Stimulated activated CD4-positive, alpha-beta T cell treated with anti-CD3 and anti-CD28 coated beads, Interleukin-1b, Interleukin-23, amount 100 ng/mL, for 48 hours (primary cell): ENCODE results near the gene TMC1.
"Not testable (repeated sequence)": the region's sequence is repeated elsewhere in the genome, so short reads cannot be mapped to it uniquely, and the experiment has no call there.

ENCODE experiments used
- DNase-seq: peaks from one replicate; pipeline ENCODE4 v3.0.0-alpha.2; 2020

TMC1 gene

DNA sequence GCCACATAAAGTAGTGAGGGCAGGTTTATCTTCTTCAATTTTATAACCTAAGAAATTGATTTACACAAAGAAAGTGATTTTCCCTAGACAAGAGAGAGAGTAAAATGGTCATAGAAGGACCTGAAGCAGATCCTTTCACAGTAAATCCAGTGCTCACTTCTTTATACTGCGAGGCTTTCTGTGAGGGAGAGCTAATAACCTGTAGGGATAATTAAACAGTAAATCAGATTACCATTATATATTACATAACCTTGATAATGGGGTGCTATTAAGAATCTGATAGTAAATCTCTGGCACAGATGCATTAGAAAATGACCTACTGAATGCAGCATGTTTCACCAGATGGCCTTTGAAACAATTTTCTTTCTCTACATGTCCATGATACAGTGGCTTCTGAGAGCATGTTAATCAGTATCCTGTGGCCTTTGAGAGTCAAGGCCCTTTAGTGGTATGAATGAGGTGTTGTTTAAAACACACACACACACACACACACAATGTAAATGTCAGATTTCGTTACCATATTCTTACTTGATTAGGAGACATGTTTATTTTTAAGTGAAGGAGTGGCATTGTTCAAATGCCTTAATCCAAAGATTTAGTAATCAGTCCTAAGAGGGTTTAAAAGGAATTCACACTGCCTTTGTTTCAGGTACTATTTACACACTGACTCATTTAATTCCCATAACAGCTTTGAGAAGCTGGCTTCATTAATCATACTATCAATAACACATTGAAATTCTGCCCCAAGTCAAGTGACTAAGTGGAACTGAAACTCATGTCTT, 306.7 kb downstream of the TMC1 start:
- DNase-seq: no peak

DNA sequence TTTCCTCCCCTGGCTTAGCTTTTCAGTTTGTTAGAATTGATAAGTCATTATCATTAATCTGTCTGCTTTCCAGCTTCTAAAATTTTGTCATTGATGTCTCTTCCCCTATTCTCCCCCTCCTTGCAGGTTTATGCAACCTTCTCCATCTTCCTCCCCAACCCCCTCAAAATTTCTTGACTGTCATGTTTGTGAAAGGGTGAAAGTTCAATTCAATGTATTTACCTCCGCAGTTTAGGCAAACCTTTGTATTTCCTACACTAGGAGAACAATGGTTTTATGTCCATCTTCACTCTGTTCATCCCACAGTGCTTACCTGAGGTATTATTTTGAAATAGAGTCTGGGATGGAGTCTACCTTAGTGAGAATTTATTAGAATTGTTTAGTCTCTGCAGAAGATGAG, 313.6 kb downstream of the TMC1 start:
- DNase-seq: no peak

DNA sequence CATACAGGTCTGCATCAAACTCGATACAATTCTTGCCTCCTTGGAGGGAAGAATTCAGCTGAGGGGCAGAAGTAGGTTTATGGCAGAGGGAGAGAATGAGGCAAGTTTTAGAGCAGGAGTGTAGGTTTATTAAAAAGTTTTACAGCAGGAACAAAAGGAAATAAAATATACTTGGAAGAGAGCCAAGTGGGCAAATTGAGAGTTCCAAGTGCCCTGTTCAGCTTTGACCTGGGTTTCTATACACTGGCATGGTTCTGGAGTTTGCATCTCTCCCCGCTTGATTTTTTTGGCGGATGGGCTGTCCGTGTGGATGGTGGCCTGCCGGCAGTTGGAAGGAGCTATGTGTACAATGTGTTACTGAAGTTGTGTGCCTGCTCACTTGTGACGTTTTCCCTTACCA, 315.4 kb downstream of the TMC1 start:
- no peak for DNase-seq

DNA sequence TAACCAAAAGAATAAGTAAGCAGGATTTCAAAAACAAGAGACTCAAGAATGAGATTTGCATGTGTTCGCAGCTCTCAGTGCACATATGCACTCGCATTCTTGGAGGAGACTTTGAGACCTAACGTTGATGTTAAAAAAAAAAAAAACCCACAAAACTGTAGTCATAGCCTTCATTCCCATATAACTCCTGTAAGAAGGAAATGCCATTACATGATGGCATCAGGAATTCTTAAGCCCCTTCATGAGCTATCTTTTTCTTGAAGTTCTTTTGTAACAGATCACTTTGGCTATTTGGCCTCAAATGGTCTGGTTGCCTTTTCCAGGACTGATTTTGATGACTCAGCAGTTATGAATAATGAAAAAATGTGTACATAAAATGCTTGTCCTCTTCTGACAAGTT, 317.7 kb downstream of the TMC1 start:
- no peak for DNase-seq

DNA sequence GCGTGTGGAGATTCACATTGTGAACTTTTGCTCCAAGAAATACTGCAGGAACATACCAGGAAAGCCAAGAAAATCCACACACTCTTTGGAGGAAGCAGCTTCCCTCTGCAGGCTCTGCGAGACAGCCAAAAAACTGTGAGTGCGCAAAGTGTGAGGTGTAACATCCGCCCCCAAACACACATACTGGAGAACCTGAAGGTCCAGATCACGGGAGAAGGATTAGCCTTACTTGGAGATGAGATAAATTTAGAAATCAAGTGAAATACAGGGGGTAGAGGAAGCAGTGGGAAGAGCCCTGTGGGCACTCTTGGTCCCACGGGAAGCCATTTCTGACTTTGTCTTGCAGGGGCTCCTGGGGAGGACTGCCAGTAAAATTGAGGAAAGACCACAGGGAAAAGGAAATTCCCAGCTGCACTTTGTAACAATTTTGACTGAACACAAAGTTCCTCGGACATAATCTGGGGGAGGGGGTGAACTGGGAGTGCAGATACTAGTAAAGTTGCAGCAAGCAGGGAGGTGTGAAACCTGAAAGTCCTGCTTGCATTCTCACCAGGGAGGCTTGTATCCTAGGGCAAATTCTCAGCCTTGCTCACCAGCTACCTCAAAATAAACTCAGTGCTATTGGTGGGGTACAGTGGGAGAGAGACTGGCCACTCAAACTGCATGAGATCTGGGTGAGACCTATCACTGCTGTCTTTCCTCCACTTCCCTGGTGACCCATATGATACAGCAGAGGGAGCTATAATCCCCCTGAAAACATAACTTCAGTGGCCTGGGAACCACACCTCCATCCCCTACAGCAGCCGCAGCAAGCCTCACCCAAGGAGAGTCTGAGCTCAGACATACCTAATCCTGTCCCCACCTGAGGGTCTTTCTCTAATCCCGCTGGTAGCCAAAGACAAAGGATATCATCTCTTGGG, 322.4 kb downstream of the TMC1 start:
- DNase-seq: no peak

DNA sequence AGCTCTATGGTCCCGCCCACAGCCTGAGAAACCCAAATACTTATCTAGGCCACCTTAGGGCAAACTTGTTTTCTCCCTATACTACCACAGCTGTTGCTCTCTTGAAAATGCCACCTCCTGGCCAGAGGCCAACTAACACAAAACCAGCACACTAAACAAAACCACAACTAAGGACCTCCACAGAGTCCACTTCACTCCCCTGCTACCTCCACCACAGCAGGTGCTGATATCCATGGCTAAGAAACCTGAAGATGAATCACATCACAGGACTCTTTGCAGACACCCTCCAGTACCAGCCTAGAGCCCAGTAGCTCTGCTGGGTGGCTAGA, 323.0 kb downstream of the TMC1 start:
- DNase-seq: no peak

DNA sequence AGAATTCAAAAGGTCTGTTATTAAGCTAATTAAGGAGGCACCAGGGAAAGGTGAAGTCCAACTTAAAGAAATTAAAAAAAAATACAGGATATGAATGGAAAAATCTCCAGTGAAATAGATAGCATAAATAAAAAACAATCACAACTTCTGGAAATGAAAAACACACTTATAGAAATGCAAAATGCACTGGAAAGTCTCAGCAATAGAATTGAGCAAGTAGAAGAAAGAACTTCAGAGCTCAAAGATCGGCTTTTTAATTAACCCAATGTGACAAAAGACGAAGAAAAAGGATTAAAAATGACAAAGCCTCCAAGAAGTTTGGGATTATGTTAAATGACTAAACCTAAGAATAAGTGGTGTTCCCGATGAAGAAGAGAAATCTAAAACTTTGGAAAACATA, 323.6 kb downstream of the TMC1 start:
- DNase-seq: not testable (repeated sequence)

DNA sequence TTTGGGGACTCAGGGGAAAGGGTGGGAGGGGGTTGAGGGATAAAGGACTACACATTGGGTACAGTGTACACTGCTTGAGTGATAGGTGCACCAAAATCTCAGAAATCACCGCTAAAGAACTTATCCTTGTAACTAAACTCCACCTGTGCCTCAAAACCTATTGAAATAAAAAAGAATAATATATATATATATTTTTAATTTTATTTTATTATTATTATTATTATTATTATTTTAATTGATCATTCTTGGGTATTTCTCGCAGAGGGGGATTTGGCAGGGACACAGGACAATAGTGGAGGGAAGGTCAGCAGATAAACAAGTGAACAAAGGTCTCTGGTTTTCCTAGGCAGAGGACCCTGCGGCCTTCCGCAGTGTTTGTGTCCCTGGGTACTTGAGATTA, 328.8 kb downstream of the TMC1 start:
- DNase-seq: not testable (repeated sequence)

DNA sequence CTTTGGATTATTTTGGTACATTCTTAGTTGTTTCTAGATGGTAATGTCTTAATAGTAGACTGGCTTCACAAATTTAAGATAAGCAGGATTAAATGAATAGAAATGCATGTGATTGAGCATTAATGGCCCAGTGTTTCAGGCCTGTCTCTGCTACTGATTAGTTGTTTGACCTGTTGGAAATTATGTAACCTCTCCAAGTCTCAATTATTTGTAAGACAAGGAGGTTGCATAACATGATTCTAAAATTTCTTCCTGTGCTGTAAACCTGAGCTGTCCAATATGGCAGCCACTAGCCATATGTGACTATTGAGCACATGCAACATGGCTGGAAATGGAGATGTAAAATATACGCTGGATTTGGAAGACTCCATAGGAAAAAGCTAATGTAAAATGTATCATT, 333.9 kb downstream of the TMC1 start:
- DNase-seq: no peak

DNA sequence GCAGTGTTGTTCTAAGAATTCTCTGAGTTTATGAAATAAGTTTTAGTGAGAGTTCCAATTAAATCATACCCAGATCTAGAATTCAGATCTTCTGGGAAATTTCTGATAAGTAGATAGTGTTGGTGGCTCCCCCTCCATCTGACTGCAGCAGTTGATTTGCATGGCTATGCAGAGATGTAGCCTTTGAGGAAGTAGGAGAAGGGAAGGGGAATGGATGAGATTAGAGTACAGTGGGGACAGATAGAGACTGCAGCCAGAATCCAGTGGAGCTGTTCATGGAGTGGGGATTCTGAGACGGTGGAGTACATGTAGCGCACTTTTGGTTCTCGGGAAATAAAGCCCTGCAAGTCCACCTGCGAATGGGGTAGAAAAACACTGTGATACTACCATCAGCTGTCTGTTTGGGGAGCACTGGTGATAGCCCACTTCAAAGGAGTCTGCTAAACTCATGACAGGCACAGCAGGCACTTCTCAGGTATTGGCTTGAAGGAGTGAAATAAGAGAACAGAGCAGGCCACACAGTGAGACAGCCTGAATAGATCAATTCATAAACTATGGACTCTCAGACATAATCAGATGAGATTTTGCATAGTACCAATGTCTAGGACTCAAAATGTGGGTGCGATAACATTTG, 334.6 kb downstream of the TMC1 start:
- DNase-seq: no peak

DNA sequence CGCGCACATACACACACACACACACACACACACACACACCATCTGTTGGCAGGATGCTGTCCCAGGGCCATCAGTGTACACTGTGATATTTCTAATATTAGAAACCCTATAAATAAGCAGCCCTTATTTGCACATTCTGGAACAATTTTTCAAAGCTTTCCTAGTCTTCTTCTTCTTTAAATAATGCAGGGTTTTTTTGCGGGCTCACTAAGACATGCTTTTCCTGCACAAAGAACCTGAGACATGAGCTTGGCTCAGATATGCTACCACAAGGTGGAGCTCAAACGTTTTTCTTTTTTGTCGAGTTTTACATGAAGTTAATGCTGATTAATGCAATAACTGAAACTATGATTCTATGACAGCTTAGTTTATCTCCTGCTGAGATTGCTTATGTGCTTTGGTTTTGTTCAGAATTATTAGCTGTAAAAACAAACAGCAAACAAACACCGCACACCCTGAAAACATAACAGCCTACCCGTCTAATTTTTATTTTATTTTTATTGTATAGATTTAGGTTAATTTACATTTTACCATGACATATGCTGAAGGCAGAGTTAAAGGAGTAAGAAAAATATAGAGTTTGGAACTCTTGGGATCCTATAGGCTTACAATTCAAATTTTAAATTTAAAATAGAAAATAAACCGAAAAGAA, 335.7 kb downstream of the TMC1 start:
- DNase-seq: no peak

DNA sequence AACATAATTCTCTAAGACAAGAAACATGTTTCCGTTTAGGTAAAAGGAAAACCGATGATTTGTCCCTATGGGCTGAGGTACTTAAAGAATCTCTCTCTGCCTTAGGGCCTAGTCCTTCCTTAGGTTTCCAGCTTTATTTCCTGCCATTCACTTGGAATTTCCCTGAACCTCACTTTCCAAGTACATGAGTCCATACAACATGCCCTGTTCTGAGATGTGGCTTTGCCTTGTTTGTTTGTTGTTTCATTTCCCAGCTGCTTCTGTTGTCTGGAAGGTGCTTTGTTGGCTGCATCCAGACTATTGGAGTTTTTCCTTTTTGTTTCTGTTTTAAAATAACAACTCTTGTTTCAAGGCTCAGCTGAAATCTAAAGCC, 336.2 kb downstream of the TMC1 start:
- no peak for DNase-seq

DNA sequence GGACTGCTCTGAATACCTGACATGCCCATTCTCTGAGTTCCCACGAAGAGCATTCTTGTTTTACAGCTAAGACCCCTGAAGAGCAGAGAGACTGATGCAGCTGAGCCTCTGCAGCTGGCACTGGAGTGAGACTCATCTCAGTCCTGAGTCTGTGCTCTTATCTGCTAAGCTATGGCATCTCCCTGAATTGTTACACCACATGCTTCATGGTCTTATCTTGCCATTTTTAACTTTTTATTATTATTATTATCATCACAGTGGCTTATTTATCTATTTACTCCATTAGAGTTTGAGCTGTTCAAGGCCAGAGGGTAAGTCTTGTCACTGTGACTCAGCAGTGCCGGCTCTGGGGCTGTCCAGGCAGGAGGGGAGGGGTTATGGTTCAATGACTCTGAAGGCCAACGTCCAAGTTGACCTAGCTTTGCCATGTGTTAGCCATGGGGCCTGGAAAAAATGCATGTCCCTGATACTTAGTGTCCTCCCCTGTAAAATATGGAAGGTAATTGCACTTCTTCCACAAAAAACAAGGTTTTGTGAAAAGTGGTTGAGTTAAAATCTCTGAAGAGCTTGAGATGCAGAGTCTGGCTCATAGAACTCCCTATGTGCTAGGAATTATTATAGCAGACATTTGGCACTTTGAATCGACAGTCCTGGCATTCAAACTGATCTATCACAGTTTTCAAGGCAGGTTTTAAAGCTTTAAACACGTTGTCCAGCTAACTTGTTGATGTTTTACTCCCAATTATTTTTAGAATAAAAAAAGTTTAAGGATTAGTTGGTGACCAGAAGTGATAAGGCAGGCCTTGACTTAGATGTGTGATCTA, 336.9 kb downstream of the TMC1 start:
- DNase-seq: no peak

DNA sequence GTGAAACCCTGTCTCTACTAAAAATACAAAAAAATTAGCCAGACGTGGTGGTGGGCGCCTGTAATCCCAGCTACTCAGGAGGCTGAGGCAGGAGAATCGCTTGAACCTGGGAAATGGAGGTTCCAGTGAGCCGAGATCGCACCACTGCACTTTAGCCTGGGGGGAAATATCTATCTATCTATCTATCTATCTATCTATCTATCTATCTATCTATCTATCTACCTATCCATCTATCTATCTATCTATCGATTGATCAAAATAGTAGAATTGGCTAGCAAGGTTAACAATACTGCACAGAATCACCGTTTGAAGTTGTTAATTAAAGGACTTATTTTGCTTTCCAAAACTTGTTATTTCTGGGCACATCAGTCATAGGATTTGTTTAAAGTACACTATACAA, 341.4 kb downstream of the TMC1 start:
- not testable (repeated sequence) for DNase-seq

DNA sequence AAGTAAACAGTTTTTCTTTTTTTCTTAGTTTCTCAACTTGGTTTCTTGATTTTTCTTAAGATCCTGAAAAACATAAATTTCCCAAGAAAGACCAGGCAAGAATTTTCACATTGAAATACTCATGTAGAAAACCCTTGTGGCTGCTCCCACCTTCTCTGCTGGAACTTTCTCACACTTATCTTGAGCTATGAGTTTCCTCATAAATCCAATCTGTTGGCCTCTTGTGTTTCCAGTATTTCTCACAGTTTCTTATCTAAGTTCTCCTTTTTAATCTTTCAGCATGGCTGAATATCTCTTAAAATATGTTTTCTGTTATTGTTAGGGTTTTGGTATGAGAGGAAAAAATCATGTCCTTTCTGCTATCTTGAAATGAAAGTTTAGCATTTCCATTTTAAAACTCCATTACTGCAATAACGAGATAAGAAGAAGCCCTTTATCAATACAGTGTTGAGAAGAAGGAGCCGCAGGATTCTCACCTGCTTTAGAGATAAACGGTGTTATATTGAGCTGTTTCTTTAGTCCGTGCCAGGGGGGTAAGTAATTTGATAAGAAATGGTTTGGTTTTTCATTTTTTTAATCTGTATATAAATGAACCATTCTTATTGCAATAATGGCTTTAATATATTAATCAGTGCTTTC, 342.2 kb downstream of the TMC1 start:
- DNase-seq: no peak

DNA sequence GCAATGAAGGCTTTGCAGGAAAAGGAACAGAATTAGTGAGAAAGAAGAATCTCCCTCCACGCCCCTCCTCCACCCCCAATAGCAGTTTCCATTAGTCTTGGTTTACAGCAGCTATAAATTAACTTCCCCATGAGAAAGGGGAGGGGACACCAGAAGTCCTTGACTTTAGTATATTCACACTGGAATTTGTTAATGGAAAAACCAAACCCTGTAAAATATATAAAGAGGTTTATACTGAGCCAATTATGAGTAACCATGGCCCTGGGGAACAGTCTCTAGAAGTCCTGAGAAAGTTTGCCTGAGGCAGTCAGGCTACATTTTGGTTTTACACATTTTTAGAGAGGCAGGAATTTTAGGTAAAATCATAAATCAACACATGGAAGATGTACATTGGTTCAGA, 342.9 kb downstream of the TMC1 start:
- DNase-seq: no peak

DNA sequence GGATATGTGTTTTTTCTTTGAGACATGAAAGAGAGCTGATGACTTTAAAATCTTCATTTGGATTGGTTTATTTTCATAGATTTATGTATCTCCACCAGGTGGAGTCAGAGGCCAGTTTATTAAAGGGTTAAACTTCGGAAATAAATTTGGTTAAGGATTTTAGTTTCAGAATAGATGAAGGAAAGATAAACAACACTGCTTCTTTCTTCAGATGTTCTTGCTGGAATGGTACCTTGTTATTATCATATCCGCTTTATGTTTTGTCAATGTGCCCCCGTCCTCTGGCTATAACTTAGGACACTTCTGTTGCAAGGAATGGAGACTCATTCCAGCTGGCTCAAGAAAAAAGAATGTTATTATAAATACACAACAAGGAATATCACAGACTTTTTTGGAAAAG, 350.3 kb downstream of the TMC1 start:
- no peak for DNase-seq

DNA sequence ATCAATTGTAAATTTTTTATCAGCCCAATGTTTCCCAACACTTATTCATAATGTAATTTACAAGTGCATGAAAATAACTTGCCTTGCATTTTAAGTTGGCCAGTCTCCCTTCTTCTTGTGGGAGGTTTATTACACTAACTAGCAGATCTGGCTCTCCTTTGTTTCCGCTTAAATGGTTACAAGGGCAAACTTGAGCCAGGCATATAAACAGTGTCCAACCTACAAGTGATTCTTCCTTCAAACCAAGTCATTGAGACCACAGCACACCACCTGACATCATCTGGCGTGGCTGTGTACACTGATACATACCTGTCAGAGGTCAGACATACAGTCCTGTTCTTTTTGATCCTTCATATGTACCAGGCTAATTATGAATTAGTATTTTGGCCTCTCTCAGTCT, 351.3 kb downstream of the TMC1 start:
- no peak for DNase-seq

DNA sequence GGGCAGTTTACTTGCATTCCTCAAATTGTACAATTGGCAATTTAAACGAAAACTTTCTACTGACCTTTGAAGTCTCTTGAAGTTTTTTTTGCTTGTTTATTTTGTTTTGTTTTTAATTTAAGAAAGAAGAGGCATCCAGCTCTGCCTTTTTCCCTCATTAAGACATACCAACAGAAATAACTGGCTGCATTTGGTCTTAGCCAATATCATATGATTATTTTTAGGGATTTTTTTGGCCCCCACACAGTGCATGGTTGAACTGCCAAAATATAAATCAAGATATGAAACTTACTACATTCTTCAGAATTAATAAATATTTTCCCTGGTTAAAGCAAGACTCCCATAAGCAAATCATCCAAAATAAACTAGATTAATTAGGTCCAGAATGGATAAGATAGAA, 352.0 kb downstream of the TMC1 start:
- no peak for DNase-seq

DNA sequence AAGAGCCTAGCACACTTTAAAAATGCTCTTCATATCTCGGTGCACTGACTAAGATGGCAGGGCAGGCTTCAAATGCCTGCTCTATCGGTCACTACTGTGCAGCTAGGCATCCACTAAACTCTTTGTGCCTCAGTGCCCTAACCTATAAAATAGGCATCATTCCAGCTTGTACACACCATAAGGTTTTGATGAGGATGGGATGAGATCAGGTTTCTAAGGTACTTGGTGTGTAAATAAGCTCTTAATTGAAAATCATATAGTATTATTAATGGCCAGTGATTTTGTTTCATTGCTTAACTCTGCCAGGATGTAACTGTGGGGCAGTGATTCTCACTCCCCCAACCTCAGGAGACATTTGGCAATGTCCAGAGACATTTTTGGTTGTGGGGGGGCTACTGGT, 352.9 kb downstream of the TMC1 start:
- DNase-seq: no peak

DNA sequence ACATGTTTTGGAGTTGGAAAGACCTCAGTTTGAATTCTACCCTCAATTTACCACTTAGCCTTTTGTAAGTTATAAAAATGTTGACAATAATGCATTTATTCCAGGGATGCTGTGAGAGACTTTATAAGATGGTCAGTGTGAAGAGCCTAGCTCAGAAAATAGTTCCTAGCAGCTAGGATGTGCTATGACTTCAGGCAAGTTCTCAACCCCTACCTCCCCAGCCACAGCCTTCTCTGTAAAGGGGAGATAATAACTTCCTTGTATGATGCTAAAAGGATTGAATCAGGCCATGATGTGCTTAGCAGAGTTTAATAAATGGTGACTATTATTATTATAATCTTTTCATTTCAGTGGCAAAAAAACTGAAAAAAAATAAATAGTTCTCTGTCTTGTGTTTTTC, 353.8 kb downstream of the TMC1 start:
- no peak for DNase-seq

DNA sequence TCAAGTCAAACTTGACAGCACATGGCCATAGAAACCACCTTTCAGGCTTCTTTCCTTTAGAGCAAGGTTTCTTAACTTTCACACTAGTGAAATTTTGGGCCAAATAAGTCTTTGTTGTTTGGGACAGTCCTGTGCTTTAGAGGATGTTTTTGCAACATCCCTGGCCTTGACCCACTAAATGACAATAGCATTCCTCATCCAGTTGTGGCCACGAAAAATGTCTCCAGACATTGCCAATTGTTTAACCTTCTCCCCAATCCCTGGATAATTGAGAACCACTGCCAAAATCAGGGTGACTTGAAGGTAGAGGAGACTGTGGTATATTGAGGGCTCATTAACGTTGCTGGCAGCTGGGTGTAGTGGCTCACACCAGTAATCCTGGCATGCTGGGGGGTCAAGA, 359.4 kb downstream of the TMC1 start:
- no peak for DNase-seq
